HEK293 (cell line): ENCODE measurements around the gene HM13.

Experiments used
- CTCF ChIA-PET: fragments of 350-600 bp; formaldehyde crosslinking; extraction: SDS; loops from one replicate; lab custom pipeline; 2021; ENCODE audit warnings: antibody characterized with exemption; lab: Yijun Ruan, JAX
- POLR2A ChIA-PET: fragments of 300-600 bp; formaldehyde crosslinking; extraction: SDS; loops from one replicate; lab custom pipeline; 2020; ENCODE audit warnings: antibody characterized with exemption, inconsistent platforms; lab: Yijun Ruan, JAX
- H3K27ac ChIP-seq: fragments of 200-500 bp; sonication (Bioruptor generic); 2 replicates; pipeline ENCODE4 v1.5.1; 2014; ENCODE audit warnings: low read depth, low read length, control low read depth, inconsistent platforms; ENCODE audit errors: extremely low read depth
- H3K36me3 ChIP-seq, 2 experiments: fragments of 200-500 bp in 1 of 2; sonication (Bioruptor generic) in 1 of 2; 1 replicate in 1 of 2; 2 replicates in 1 of 2; pipeline ENCODE4 v1.5.1; 2014 to 2017; ENCODE audit warnings: inconsistent platforms in 2 of 2, low read length in 2 of 2; ENCODE audit not compliant: control insufficient read depth in 2 of 2, insufficient read depth in 1 of 2
- H3K4me1 ChIP-seq: fragments of 200-500 bp; sonication (Bioruptor generic); 2 replicates; pipeline ENCODE4 v1.5.1; 2014; ENCODE audit warnings: mild to moderate bottlenecking, low read length, inconsistent platforms; ENCODE audit not compliant: control insufficient read depth, insufficient read depth
- H3K4me3 ChIP-seq: 2 replicates; pipeline ENCODE4 v1.5.1; 2011; ENCODE audit warnings: low read depth, mild to moderate bottlenecking, control low read depth, low read length, moderate library complexity
- H3K9me3 ChIP-seq: fragments of 200-500 bp; sonication (Bioruptor generic); 2 replicates; pipeline ENCODE4 v1.5.1; 2014; ENCODE audit warnings: low read depth, low read length, inconsistent platforms; ENCODE audit not compliant: control insufficient read depth, insufficient read depth
- EGR2 ChIP-seq: fragments of 450-650 bp; formaldehyde crosslinking; IDR thresholded peaks from 2 replicates; pipeline ENCODE4 v1.5.1; 2016; ENCODE audit warnings: low read depth, missing biosample characterization, missing genetic modification characterization
- WT1 ChIP-seq: fragments of 450-650 bp; formaldehyde crosslinking; IDR thresholded peaks from 2 replicates; pipeline ENCODE4 v1.5.1; 2016; ENCODE audit warnings: missing biosample characterization, missing genetic modification characterization
- ZFHX2 ChIP-seq: fragments of 450-650 bp; formaldehyde crosslinking; conservative IDR thresholded peaks from 2 replicates; pipeline ENCODE4 v1.5.1; 2016; ENCODE audit warnings: missing biosample characterization, missing genetic modification characterization
- ZNF266 ChIP-seq: fragments of 450-650 bp; formaldehyde crosslinking; IDR thresholded peaks from 2 replicates; pipeline ENCODE4 v1.5.1; 2016; ENCODE audit warnings: missing biosample characterization, missing genetic modification characterization, low read depth
- ZNF366 ChIP-seq: fragments of 450-650 bp; formaldehyde crosslinking; conservative IDR thresholded peaks from 2 replicates; pipeline ENCODE4 v1.5.1; 2016; ENCODE audit warnings: missing biosample characterization, missing genetic modification characterization
- ZNF549 ChIP-seq: fragments of 450-650 bp; IDR thresholded peaks from 2 replicates; pipeline ENCODE4 v1.5.1; 2018; ENCODE audit warnings: missing biosample characterization, missing genetic modification characterization, mild to moderate bottlenecking, inconsistent platforms, moderate library complexity
- ZNF585B ChIP-seq: fragments of 450-650 bp; formaldehyde crosslinking; IDR thresholded peaks from 2 replicates; pipeline ENCODE4 v1.5.1; 2016; ENCODE audit warnings: missing biosample characterization, missing genetic modification characterization
- ZNF610 ChIP-seq: fragments of 450-650 bp; formaldehyde crosslinking; IDR thresholded peaks from 2 replicates; pipeline ENCODE4 v1.5.1; 2016; ENCODE audit warnings: missing biosample characterization, missing genetic modification characterization, borderline replicate concordance
- ZNF664 ChIP-seq: fragments of 450-650 bp; formaldehyde crosslinking; IDR thresholded peaks from 2 replicates; pipeline ENCODE4 v1.5.1; 2016; ENCODE audit warnings: missing biosample characterization, missing genetic modification characterization
- ZNF701 ChIP-seq: fragments of 450-650 bp; formaldehyde crosslinking; IDR thresholded peaks from 2 replicates; pipeline ENCODE4 v1.5.1; 2016; ENCODE audit warnings: missing biosample characterization, missing genetic modification characterization
- TF ChIP-seq, protein P1 (sequence below): fragments of 450-650 bp; formaldehyde crosslinking; IDR thresholded peaks from 2 replicates; pipeline ENCODE4 v1.5.0; 2017; ENCODE audit warnings: missing biosample characterization, missing genetic modification characterization, borderline replicate concordance
- TF ChIP-seq, protein P2 (sequence below): fragments of 450-650 bp; formaldehyde crosslinking; IDR thresholded peaks from 2 replicates; pipeline ENCODE4 v1.5.1; 2017; ENCODE audit warnings: missing biosample characterization, missing genetic modification characterization
- TF ChIP-seq, protein P3 (sequence below): fragments of 450-650 bp; formaldehyde crosslinking; IDR thresholded peaks from 2 replicates; pipeline ENCODE4 v1.5.1; 2016; ENCODE audit warnings: missing biosample characterization, missing genetic modification characterization, borderline replicate concordance
- TF ChIP-seq, protein P4 (sequence below): fragments of 450-650 bp; formaldehyde crosslinking; IDR thresholded peaks from 2 replicates; pipeline ENCODE4 v1.5.1; 2016; ENCODE audit warnings: missing biosample characterization, missing genetic modification characterization
- TF ChIP-seq, protein P5 (sequence below): fragments of 450-650 bp; formaldehyde crosslinking; IDR thresholded peaks from 2 replicates; pipeline ENCODE4 v1.5.1; 2016; ENCODE audit warnings: missing biosample characterization, missing genetic modification characterization

HM13 gene

DNA sequence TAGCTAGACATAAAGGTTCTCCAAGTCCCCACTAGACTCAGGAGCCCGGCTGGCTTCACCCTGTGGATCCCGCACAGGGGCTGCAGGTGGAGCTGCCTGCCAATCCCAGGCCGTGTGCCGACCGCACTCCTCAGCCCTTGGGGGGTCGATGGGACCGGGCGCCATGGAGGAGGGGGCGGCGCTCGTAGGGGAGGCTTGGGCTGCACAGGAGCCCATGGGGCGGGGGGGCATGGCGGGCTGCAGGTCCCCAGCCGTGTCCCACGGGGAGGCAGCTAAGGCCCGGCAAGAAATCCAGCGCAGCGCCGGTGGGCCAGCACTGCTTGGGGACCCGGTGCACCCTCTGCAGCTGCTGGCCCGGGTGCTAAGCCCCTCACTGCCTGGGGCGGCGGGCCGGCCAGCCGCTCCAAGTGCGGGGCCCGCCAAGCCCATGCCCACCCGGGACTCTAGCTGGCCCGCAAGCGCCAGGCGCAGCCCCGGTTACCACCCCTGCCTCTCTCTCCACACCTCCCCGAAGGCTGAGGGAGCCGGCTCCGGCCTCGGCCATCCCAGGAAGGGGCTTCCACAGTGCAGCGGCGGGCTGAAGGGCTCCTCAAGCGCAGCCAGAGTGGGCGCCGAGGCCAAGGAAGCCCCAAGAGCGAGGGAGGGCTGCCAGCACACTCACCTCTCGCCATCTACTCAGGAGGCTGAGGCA, 64.4 kb downstream of the HM13 start:
- CTCF ChIA-PET = interaction anchor here (0.6 to 2.2 kb wide), 5 partner anchors 9 to 34 kb away, joined by 3 to 14 read pairs (median 5); no protein-coding TSS in a partner anchor
- Histone ChIP-seq H3K27ac (no peak overlapping the region), H3K4me3 (no peak overlapping the region), H3K9me3 (no peaks in the 10 kb centered on the region), H3K36me3 (no peaks in the 10 kb centered on the region), H3K4me1 (peaks cover under 1% of the 10 kb centered on the region)
- TF ChIP-seq, protein P1, sequence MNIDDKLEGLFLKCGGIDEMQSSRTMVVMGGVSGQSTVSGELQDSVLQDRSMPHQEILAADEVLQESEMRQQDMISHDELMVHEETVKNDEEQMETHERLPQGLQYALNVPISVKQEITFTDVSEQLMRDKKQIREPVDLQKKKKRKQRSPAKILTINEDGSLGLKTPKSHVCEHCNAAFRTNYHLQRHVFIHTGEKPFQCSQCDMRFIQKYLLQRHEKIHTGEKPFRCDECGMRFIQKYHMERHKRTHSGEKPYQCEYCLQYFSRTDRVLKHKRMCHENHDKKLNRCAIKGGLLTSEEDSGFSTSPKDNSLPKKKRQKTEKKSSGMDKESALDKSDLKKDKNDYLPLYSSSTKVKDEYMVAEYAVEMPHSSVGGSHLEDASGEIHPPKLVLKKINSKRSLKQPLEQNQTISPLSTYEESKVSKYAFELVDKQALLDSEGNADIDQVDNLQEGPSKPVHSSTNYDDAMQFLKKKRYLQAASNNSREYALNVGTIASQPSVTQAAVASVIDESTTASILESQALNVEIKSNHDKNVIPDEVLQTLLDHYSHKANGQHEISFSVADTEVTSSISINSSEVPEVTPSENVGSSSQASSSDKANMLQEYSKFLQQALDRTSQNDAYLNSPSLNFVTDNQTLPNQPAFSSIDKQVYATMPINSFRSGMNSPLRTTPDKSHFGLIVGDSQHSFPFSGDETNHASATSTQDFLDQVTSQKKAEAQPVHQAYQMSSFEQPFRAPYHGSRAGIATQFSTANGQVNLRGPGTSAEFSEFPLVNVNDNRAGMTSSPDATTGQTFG (tag by site-specific recombination) = no peak
- TF ChIP-seq, protein P2, sequence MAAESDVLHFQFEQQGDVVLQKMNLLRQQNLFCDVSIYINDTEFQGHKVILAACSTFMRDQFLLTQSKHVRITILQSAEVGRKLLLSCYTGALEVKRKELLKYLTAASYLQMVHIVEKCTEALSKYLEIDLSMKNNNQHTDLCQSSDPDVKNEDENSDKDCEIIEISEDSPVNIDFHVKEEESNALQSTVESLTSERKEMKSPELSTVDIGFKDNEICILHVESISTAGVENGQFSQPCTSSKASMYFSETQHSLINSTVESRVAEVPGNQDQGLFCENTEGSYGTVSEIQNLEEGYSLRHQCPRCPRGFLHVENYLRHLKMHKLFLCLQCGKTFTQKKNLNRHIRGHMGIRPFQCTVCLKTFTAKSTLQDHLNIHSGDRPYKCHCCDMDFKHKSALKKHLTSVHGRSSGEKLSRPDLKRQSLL (tag by site-specific recombination) = no peak
- TF ChIP-seq, protein P3, sequence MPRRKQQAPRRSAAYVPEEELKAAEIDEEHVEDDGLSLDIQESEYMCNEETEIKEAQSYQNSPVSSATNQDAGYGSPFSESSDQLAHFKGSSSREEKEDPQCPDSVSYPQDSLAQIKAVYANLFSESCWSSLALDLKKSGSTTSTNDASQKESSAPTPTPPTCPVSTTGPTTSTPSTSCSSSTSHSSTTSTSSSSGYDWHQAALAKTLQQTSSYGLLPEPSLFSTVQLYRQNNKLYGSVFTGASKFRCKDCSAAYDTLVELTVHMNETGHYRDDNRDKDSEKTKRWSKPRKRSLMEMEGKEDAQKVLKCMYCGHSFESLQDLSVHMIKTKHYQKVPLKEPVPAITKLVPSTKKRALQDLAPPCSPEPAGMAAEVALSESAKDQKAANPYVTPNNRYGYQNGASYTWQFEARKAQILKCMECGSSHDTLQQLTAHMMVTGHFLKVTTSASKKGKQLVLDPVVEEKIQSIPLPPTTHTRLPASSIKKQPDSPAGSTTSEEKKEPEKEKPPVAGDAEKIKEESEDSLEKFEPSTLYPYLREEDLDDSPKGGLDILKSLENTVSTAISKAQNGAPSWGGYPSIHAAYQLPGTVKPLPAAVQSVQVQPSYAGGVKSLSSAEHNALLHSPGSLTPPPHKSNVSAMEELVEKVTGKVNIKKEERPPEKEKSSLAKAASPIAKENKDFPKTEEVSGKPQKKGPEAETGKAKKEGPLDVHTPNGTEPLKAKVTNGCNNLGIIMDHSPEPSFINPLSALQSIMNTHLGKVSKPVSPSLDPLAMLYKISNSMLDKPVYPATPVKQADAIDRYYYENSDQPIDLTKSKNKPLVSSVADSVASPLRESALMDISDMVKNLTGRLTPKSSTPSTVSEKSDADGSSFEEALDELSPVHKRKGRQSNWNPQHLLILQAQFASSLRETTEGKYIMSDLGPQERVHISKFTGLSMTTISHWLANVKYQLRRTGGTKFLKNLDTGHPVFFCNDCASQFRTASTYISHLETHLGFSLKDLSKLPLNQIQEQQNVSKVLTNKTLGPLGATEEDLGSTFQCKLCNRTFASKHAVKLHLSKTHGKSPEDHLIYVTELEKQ (tag by site-specific recombination) = no peak
- TF ChIP-seq WT1 (tag by site-specific recombination) = no peak
- TF ChIP-seq ZNF664 (tag by site-specific recombination) = no peak
- no peak for TF ChIP-seq ZNF610 (tag by site-specific recombination)
- TF ChIP-seq, protein P4, sequence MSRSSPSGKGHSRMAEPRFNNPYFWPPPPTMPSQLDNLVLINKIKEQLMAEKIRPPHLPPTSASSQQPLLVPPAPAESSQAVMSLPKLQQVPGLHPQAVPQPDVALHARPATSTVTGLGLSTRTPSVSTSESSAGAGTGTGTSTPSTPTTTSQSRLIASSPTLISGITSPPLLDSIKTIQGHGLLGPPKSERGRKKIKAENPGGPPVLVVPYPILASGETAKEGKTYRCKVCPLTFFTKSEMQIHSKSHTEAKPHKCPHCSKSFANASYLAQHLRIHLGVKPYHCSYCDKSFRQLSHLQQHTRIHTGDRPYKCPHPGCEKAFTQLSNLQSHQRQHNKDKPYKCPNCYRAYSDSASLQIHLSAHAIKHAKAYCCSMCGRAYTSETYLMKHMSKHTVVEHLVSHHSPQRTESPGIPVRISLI (tag by site-specific recombination) = no peak
- TF ChIP-seq ZNF266 (tag by site-specific recombination) = no peak
- TF ChIP-seq ZNF549 = no peak
- TF ChIP-seq ZNF585B = no peak
- no peak for TF ChIP-seq ZNF701 (tag by site-specific recombination)
- TF ChIP-seq, protein P5, sequence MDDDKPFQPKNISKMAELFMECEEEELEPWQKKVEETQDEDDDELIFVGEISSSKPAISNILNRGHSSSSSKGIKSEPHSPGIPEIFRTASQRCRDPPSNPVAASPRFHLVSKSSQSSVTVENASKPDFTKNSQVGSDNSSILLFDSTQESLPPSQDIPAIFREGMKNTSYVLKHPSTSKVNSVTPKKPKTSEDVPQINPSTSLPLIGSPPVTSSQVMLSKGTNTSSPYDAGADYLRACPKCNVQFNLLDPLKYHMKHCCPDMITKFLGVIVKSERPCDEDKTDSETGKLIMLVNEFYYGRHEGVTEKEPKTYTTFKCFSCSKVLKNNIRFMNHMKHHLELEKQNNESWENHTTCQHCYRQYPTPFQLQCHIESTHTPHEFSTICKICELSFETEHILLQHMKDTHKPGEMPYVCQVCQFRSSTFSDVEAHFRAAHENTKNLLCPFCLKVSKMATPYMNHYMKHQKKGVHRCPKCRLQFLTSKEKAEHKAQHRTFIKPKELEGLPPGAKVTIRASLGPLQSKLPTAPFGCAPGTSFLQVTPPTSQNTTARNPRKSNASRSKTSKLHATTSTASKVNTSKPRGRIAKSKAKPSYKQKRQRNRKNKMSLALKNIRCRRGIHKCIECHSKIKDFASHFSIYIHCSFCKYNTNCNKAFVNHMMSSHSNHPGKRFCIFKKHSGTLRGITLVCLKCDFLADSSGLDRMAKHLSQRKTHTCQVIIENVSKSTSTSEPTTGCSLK (tag by site-specific recombination) = no peak
- TF ChIP-seq, all 188 proteins: peak for 0
- POLR2A ChIA-PET = interaction anchor here (1.0 to 2.4 kb wide), 4 partner anchors 16 to 145 kb away, joined by 3 to 34 read pairs (median 4); partner anchors contain the start of gene ID1

DNA sequence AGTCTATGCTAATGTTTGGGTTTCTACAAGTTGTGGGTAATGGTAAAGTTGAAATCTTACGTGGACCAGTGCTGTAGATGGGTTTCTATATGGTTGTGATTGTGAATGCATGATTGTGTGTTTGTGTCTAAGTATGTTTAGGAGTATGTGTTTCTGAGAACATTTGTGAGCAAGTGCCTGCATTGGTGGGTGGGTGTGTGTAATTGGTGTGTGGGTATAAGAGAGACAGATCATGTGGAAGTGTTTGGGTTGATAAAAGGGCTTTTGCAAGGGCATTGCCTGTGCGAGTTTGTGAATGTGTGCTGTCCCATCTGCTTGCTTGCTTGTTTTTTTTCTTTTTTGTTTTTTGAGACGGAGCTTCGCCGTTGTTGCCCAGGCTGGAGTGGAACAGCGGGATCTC, 65.0 kb downstream of the HM13 start:
- ChIA-PET CTCF (interaction anchor here (0.6 to 2.2 kb wide), 5 partner anchors 10 to 33 kb away, joined by 3 to 14 read pairs (median 5); no protein-coding TSS in a partner anchor), POLR2A (interaction anchor here (0.7 kb wide), 1 partner anchor 9 kb away, joined by 9 read pairs; no protein-coding TSS in a partner anchor)
- Histone ChIP-seq H3K9me3 (no peaks in the 10 kb centered on the region), H3K27ac (no peak overlapping the region), H3K4me1 (no peaks in the 10 kb centered on the region), H3K4me3 (no peak overlapping the region), H3K36me3 (no peaks in the 10 kb centered on the region)
- TF ChIP-seq EGR2 (tag by site-specific recombination) = peak; percentile 96
- no peak for TF ChIP-seq ZNF366 (tag by site-specific recombination)
- peak; percentile 96 for TF ChIP-seq ZFHX2
